Measurements from ENCODE around the gene THSD7B. TPM values are rescaled to one million over a fixed set of nuclear protein-coding genes. Genes with fewer than 3 reads are reported as not detected.

THSD7B gene
- total and polyA plus RNA-seq, 9 of the 15 experiments (the other 6 are each of a cell fraction or from before 2014, with no cell fraction given), result not detected

- TF ChIP-seq NONO (IDR thresholded peaks at IDR 0.05; ENCODE audit: low read depth in 2 of 2, low read length in 1 of 2) (no peak), ZNF224 (CRISPR knock-in tag; IDR thresholded peaks at IDR 0.05) (no peak), USF2 (CRISPR knock-in tag; IDR thresholded peaks at IDR 0.05) (no peak), TSC22D4 (tag; IDR thresholded peaks at IDR 0.05) (no peak)
Observed at GRCh38 chr2:137220438-137220993, 455.2 kb downstream of the THSD7B start (continued).

GRCh38 chr2:137221797-137222492 is 456.6 kb downstream of the THSD7B start:
- POLR2A ChIA-PET, result no interaction called here
- FAIRE-seq, result no peak
- BruUV-seq (replicated peaks), result no TSS peak
- no peaks in the 10 kb centered on the region for H3K36me3 ChIP-seq (ENCODE audit: control insufficient read depth, insufficient read depth, low read length)
- TF ChIP-seq ZNF239 (CRISPR knock-in tag; IDR thresholded peaks at IDR 0.05) (no peak), ZNF175 (CRISPR knock-in tag; IDR thresholded peaks at IDR 0.05; ENCODE audit: low read depth) (no peak), MBD2 (IDR thresholded peaks at IDR 0.05; ENCODE audit: borderline replicate concordance, low read depth) (no peak), YY1 (IDR thresholded peaks at IDR 0.05; ENCODE audit: borderline replicate concordance in 1 of 3, control insufficient read depth in 1 of 3, extremely low read depth in 1 of 3, insufficient read depth in 3 of 3, insufficient read length in 1 of 3, insufficient replicate concordance in 2 of 3, low read depth in 1 of 3, low read length in 2 of 3) (no peak), TAF15 (IDR thresholded peaks at IDR 0.05; ENCODE audit: low read depth, low read length) (no peak), TFE3 (CRISPR knock-in tag; IDR thresholded peaks at IDR 0.05) (no peak), CREB1 (IDR thresholded peaks at IDR 0.05) (no peak), CREB1 (CRISPR knock-in tag; IDR thresholded peaks at IDR 0.05) (no peak), ZNF140 (CRISPR knock-in tag; IDR thresholded peaks at IDR 0.05) (no peak), GATAD2A (IDR thresholded peaks at IDR 0.05) (no peak)
- H3K9ac ChIP-seq (ENCODE audit: insufficient read depth in 1 of 2, low read depth in 2 of 2, low read length in 2 of 2), result no peak overlapping the region
- DNase-seq (ENCODE audit: extremely low read depth in 1 of 4, low spot score in 3 of 4), result no peak
- H3K4me2 ChIP-seq (ENCODE audit: insufficient read depth, low read length), result no peak overlapping the region
- intact Hi-C loops (cut with micrococcal nuclease), result no loop called here
- H4K20me1 ChIP-seq (replicated peaks; ENCODE audit: control insufficient read depth, insufficient read depth, low read length), result no peaks in the 10 kb centered on the region
- no peak overlapping the region for H3K4me3 ChIP-seq
- CTCF ChIA-PET (ENCODE audit: low intra/inter-chr PET ratio), result no interaction called here
- no peak for ATAC-seq
- no peaks in the 10 kb centered on the region for H3K79me2 ChIP-seq (ENCODE audit: control insufficient read depth, insufficient read depth, low read length)
- H2AFZ ChIP-seq (ENCODE audit: low read depth, low read length), result no peak overlapping the region
- WGBS (ENCODE audit: insufficient coverage, low coverage, missing lambda C conversion rate), result 3% methylated on average over 2 of the region's 2 CpGs
- no peaks in the 10 kb centered on the region for H3K9me1 ChIP-seq (ENCODE audit: control insufficient read depth, insufficient read depth, low read length)
- in situ Hi-C loops (cut with MboI), result no loop called here
- H3K4me1 ChIP-seq (replicated peaks in 1 of 2; ENCODE audit: control insufficient read depth in 2 of 2, insufficient read depth in 2 of 2, low read length in 2 of 2), result no peaks in the 10 kb centered on the region
- no peak overlapping the region for H3K27ac ChIP-seq (ENCODE audit: extremely low read depth, low read depth, low read length)
- no peaks in the 10 kb centered on the region; the same call in 1 of the 2 replicates for H3K9me3 ChIP-seq (replicated peaks; ENCODE audit: control insufficient read depth, insufficient read depth, low read depth, low read length)
- no peaks in the 10 kb centered on the region for H3K27me3 ChIP-seq (ENCODE audit: control insufficient read depth in 2 of 2, insufficient read depth in 2 of 2, low read length in 2 of 2)

Data from K562 (cell line).